Measurements from ENCODE around the gene DAPK1.

The DAPK1 gene

GRCh38 chr9:87615547-87616148 lies 118.0 kb downstream of the DAPK1 start:
- POLR2A ChIA-PET, result no interaction called here
- no peak for TF ChIP-seq CTCF (IDR thresholded peaks at IDR 0.05; ENCODE audit: insufficient read depth, low read length, missing control alignments)
- H3K4me3 ChIP-seq (ENCODE audit: low read depth, low read length), result no peak overlapping the region
- CTCF ChIA-PET, result no interaction called here
- no peak for DNase-seq (ENCODE audit: low read depth, low spot score)

GRCh38 chr9:87618226-87618625 lies 120.6 kb downstream of the DAPK1 start:
- ChIA-PET CTCF (no interaction called here), POLR2A (no interaction called here)
- DNase-seq (ENCODE audit: low read depth, low spot score), result no peak
- no peak overlapping the region for H3K4me3 ChIP-seq (ENCODE audit: low read depth, low read length)
- no peak for TF ChIP-seq CTCF (IDR thresholded peaks at IDR 0.05; ENCODE audit: insufficient read depth, low read length, missing control alignments)

GRCh38 chr9:87618931-87619330 lies 121.3 kb downstream of the DAPK1 start:
- ChIA-PET POLR2A (no interaction called here), CTCF (no interaction called here)
- DNase-seq (ENCODE audit: low read depth, low spot score), result no peak
- TF ChIP-seq CTCF (IDR thresholded peaks at IDR 0.05; ENCODE audit: insufficient read depth, low read length, missing control alignments), result no peak
- H3K4me3 ChIP-seq (ENCODE audit: low read depth, low read length), result no peak overlapping the region

DNA sequence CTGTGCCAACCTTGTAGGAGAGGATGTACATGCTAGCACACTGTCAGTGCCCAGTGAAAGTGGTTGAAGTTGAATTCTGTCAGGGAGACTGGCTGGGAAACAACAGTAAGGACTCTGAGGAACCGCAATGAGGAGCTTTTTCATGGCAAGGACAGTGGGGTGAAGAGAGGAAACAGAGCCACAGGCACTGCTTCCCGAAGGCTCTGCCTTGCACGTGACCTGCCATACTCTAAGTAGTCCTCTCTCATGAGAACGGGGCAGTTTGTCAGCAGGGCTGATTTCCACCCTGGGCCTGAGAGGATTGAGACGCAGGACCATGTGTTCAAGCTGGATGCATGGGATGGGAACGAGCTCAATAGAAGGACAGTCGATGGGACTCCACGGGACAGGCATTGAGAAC lies 121.7 kb downstream of the DAPK1 start:
- no peak for DNase-seq (ENCODE audit: low read depth, low spot score)
- ChIA-PET POLR2A (no interaction called here), CTCF (no interaction called here)
- TF ChIP-seq CTCF (IDR thresholded peaks at IDR 0.05; ENCODE audit: insufficient read depth, low read length, missing control alignments), result no peak
- H3K4me3 ChIP-seq (ENCODE audit: low read depth, low read length), result no peak overlapping the region

DNA sequence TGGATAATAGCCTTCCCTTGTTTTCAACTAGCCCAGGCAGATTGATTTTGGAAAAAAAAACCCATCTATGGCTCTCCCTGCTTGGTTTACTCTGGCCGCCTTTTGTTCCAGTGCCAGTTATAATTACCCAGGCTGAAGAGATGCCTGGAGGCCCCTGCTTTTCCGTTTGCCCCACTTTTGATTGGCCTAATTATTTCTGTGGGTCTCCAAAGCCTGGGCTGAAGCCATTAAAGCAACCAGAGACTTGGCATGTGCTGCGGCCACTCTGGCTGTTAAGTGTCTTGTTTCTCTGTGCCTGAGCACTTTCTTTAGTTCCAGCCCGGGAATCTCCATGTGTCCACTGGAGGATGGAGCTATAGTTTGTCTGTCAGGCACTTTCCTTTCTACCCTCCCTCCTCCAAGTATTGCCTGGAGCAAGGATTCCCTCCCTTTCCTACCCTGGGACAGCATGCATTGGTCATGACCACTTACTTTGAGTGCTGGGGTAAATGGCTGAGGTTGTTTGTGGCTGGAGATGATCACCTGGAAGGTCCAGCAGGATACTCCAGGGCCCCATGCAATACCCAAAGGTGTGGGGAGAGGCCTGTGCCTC lies 123.2 kb downstream of the DAPK1 start:
- no peak overlapping the region for H3K4me3 ChIP-seq (ENCODE audit: low read depth, low read length)
- POLR2A ChIA-PET, result no interaction called here
- CTCF ChIA-PET, result interaction anchor here (0.7 kb wide), 1 partner anchor 20 kb away, joined by 3 read pairs; no protein-coding TSS in a partner anchor
- no peak for DNase-seq (ENCODE audit: low read depth, low spot score)
- no peak for TF ChIP-seq CTCF (IDR thresholded peaks at IDR 0.05; ENCODE audit: insufficient read depth, low read length, missing control alignments)

GRCh38 chr9:87622098-87622497 lies 124.4 kb downstream of the DAPK1 start:
- DNase-seq (ENCODE audit: low read depth, low spot score), result no peak
- no peak for TF ChIP-seq CTCF (IDR thresholded peaks at IDR 0.05; ENCODE audit: insufficient read depth, low read length, missing control alignments)
- no peak overlapping the region for H3K4me3 ChIP-seq (ENCODE audit: low read depth, low read length)
- ChIA-PET CTCF (no interaction called here), POLR2A (no interaction called here)
